ENCODE measurements around the gene DMRT2. TPM values are rescaled to one million over a fixed set of nuclear protein-coding genes. Genes with fewer than 3 reads are reported as not detected.

DMRT2 gene
- total RNA-seq, 1 experiment from 2014 or later: 0.61 TPM

- Mint-ChIP-seq H3K27me3 (ENCODE audit: insufficient read depth, unreplicated experiment) (peaks cover 21% of the 10 kb centered on the region), H3K9me3 (ENCODE audit: unreplicated experiment) (no peaks in the 10 kb centered on the region), H3K4me3 (ENCODE audit: unreplicated experiment) (no peak overlapping the region), H3K36me3 (ENCODE audit: insufficient read depth, unreplicated experiment) (no peaks in the 10 kb centered on the region), H3K27ac (ENCODE audit: unreplicated experiment) (no peak overlapping the region), H3K4me1 (ENCODE audit: low read depth, unreplicated experiment) (no peaks in the 10 kb centered on the region)
- H3K4me1 ChIP-seq: no peaks in the 10 kb centered on the region
- no peak overlapping the region for H3K4me3 ChIP-seq (ENCODE audit: low read depth, low read length)
- H3K9me3 ChIP-seq: no peaks in the 10 kb centered on the region
- no TSS peak for BruUV-seq (replicated peaks)
- DNase-seq: no peak
- intact Hi-C loops (cut with micrococcal nuclease; ENCODE audit: unreplicated experiment): no loop called here
- no peak for TF ChIP-seq CTCF (IDR thresholded peaks at IDR 0.05; ENCODE audit: insufficient read depth in 1 of 2, low read depth in 1 of 2, low read length in 1 of 2, severe bottlenecking in 1 of 2, unreplicated experiment in 1 of 2)
- no peaks in the 10 kb centered on the region for H3K36me3 ChIP-seq (ENCODE audit: control insufficient read depth, insufficient read depth, low read length)
- CTCF ChIA-PET: no interaction called here
- no peaks in the 10 kb centered on the region for H3K27me3 ChIP-seq (replicated peaks; ENCODE audit: control insufficient read depth, insufficient read depth, low read length)
- POLR2A ChIA-PET: no interaction called here
Measured at GRCh38 chr9:1085086-1085485, 34.9 kb downstream of the DMRT2 start.

- H3K4me1 Mint-ChIP-seq (ENCODE audit: low read depth, unreplicated experiment): no peaks in the 10 kb centered on the region
- no TSS peak for BruUV-seq (replicated peaks)
- POLR2A ChIA-PET: no interaction called here
- H3K27me3 Mint-ChIP-seq (ENCODE audit: insufficient read depth, unreplicated experiment): peaks cover 20% of the 10 kb centered on the region
- H3K4me3 Mint-ChIP-seq (ENCODE audit: unreplicated experiment): no peak overlapping the region
- Histone ChIP-seq H3K4me1 (no peaks in the 10 kb centered on the region), H3K4me3 (ENCODE audit: low read depth, low read length) (no peak overlapping the region), H3K9me3 (no peaks in the 10 kb centered on the region), H3K27me3 (replicated peaks; ENCODE audit: control insufficient read depth, insufficient read depth, low read length) (no peaks in the 10 kb centered on the region), H3K36me3 (ENCODE audit: control insufficient read depth, insufficient read depth, low read length) (no peaks in the 10 kb centered on the region)
- H3K36me3 Mint-ChIP-seq (ENCODE audit: insufficient read depth, unreplicated experiment): no peaks in the 10 kb centered on the region
- intact Hi-C loops (cut with micrococcal nuclease; ENCODE audit: unreplicated experiment): no loop called here
- no peaks in the 10 kb centered on the region for H3K9me3 Mint-ChIP-seq (ENCODE audit: unreplicated experiment)
- no peak overlapping the region for H3K27ac Mint-ChIP-seq (ENCODE audit: unreplicated experiment)
- no peak for DNase-seq
- CTCF ChIA-PET: no interaction called here
- no peak for TF ChIP-seq CTCF (IDR thresholded peaks at IDR 0.05; ENCODE audit: insufficient read depth in 1 of 2, low read depth in 1 of 2, low read length in 1 of 2, severe bottlenecking in 1 of 2, unreplicated experiment in 1 of 2)
Measured at GRCh38 chr9:1086517-1086916, 36.4 kb downstream of the DMRT2 start.

GRCh38 chr9:1087120-1087881, 37.1 kb downstream of the DMRT2 start:
- Mint-ChIP-seq H3K4me3 (ENCODE audit: unreplicated experiment) (no peak overlapping the region), H3K27ac (ENCODE audit: unreplicated experiment) (no peak overlapping the region), H3K4me1 (ENCODE audit: low read depth, unreplicated experiment) (no peaks in the 10 kb centered on the region), H3K27me3 (ENCODE audit: insufficient read depth, unreplicated experiment) (peaks cover 17% of the 10 kb centered on the region), H3K36me3 (ENCODE audit: insufficient read depth, unreplicated experiment) (no peaks in the 10 kb centered on the region), H3K9me3 (ENCODE audit: unreplicated experiment) (no peaks in the 10 kb centered on the region)
- H3K27me3 ChIP-seq (replicated peaks; ENCODE audit: control insufficient read depth, insufficient read depth, low read length): no peaks in the 10 kb centered on the region
- CTCF ChIA-PET: no interaction called here
- DNase-seq: no peak
- H3K4me1 ChIP-seq: no peaks in the 10 kb centered on the region
- intact Hi-C loops (cut with micrococcal nuclease; ENCODE audit: unreplicated experiment): no loop called here
- POLR2A ChIA-PET: no interaction called here
- BruUV-seq (replicated peaks): no TSS peak
- no peaks in the 10 kb centered on the region for H3K9me3 ChIP-seq
- no peak overlapping the region for H3K4me3 ChIP-seq (ENCODE audit: low read depth, low read length)
- TF ChIP-seq CTCF (IDR thresholded peaks at IDR 0.05; ENCODE audit: insufficient read depth in 1 of 2, low read depth in 1 of 2, low read length in 1 of 2, severe bottlenecking in 1 of 2, unreplicated experiment in 1 of 2): no peak
- no peaks in the 10 kb centered on the region for H3K36me3 ChIP-seq (ENCODE audit: control insufficient read depth, insufficient read depth, low read length)

Data from Caco-2 (cell line).